GM04503 (cell line): ENCODE data around the gene FGFRL1.
A peak's percentile ranks its signal among the peaks of the same experiment; 100 is the strongest.

ENCODE experiments used
- DNase-seq: peaks from one replicate; pipeline ENCODE4 v3.0.0-alpha.2; 2012; ENCODE audit warnings: low read depth

The FGFRL1 gene, protein sequence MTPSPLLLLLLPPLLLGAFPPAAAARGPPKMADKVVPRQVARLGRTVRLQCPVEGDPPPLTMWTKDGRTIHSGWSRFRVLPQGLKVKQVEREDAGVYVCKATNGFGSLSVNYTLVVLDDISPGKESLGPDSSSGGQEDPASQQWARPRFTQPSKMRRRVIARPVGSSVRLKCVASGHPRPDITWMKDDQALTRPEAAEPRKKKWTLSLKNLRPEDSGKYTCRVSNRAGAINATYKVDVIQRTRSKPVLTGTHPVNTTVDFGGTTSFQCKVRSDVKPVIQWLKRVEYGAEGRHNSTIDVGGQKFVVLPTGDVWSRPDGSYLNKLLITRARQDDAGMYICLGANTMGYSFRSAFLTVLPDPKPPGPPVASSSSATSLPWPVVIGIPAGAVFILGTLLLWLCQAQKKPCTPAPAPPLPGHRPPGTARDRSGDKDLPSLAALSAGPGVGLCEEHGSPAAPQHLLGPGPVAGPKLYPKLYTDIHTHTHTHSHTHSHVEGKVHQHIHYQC

DNA sequence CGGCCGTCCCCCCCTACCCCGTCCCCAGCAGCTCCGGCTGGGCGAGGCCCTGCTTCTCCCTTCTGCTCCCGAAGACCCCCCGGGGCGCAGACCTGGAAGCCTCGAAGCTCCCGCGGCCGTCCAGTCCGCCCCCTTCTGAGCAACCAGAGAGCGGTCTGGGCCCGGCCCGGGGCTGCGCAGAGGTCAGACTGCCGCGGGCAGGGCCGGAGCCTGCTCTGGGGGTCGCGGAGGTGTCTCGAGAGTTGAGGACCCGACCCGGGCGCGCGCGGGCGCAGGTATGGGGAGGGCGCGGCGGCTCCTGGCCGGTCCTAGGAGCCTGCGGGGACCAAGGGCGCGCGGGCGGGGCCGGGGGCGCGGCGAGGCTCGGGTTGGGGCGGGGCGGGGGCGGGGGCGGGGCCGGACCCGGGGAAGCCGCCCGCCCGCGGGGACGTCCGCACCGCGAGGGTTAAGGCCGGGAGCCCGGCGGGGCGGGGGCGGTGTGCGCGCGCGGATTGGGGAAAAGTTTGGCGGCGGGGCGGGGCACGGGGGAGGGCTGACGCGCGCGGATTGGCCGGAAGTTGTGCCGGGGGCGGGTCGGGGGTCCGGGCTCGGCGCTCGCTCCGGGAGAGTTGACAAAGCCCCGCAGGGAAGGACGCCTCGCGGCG lies at the start of gene FGFRL1:
FGFRL1 (plus strand) TSS at position 605 of the 644 bp plus-strand sequence. CDS start 860 bp downstream, outside the sequence.
- DNase-seq = peak; percentile 30

DNA sequence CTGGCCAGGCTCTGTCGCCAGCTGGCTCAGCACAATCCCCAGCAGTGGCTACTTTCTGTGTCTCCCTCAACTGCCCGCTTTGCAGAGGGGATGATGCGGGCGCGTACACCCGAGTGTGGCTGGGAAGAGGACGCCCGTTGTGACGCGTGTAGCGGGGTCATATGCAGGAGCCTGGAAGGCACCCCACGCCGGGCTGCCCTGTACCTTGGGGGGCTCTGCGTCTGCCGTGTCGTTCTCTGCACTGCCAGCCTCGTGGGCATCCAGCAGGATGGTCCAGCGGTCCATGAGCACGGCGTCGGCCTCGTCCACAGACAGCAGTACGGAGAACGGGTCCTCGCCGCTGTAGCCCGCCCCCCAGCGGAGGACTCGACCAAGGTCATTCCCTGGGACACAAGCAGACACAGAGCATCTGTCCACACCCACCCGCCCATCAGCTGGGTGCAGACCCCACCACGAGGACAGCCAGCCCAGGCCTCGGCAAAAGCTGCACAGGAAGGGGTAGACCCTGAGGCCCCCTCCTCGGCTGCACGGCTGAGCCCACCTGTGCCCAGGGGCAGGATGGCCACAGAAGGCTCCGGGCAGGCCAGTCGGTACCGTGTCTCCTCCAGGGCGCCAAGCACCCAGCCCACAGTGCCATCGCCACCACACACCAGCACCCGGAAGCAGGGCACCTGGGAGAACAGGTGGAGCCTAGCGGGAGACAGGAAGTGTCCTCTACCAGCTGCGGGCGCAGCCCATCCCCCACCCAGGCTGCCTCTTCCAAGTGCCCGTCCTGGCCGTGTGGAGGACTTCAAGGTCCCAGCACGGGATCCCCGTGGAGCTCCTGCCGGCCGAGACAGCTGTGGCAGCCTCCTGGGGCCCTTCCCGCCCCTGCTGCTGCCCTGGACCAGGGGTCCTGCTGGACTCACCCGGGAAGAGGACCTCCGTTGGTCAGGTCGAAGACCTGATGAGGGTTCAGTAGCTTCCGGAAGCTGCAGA lies 48.9 kb upstream of the FGFRL1 start:
- DNase-seq = no peak

DNA sequence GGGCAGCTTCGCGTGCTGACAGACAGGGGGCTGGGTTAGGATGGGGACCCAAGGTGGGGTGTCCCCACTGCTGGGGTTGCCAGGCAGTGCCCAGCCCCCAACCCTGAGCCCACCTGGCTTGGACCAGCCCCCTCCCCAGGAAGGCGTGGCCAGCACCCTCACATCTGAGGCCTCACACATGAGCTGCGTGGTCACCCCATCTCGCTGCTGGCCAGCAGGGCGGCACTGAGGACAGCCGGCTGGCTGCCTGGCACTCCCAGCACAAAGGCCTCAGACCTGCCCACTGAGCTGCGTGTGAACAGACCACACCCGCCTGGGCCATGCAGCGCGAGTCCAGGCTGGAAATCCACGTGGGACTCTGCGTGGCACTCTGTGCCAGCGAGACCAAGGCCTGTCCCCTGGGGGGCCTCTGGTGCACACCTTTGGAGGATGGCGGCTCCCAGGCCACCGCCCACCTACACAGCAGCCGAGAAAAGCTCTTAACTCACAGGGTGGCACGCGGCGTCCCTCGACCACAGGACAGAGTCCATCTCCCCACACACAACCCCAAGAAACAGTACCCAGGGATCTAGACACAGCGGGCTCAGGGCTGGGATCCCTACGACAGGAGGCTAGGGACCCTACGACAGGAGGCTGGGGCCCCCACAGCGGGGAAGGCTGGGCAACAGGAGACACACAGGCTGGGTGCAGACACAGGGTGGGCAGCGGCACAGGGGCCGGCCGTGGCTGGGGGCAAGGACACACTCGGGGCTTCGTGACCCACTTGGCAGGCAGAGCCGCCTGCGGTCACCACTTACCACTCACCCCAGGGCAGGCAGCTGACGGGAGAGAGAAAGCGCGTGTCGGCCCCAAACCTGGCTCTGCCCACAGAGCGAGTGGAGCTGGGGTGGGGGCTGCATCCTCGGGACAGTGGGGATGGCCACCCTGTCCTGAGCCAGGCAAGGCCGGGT lies 47.9 kb upstream of the FGFRL1 start:
- DNase-seq = no peak

DNA sequence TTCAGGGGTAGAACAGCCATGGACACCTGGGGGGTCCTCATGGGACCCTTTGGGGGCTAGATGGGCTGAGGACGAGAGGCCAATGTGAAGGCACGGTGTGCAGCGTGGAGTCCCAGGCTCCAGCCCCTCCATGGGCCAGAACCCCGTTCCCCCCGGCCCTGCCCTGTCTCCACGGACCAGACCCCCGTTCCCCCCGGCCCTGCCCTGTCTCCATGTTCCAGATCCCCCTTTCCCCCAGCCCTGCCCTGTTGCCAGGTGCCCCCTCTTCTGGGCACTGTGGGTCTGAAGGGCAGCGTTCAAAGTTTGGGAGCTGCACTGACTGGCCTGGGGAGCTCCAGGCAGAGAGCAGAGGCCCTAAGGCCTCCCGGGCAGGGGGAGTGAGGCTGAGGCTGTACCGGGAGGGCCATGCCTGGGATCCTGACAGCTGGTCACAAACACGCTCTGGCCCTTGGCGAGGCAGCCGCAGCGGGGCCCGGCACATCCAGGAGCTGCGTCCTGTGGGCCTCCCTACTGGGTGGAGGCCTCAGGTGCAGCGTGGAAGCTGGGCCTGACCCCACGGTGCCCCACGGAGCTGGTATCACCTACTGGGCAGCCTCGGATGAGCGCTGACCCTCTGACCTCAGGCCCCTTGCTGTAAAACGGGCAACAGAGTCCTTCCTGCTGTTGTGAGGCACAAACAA lies 46.9 kb upstream of the FGFRL1 start:
- no peak for DNase-seq

DNA sequence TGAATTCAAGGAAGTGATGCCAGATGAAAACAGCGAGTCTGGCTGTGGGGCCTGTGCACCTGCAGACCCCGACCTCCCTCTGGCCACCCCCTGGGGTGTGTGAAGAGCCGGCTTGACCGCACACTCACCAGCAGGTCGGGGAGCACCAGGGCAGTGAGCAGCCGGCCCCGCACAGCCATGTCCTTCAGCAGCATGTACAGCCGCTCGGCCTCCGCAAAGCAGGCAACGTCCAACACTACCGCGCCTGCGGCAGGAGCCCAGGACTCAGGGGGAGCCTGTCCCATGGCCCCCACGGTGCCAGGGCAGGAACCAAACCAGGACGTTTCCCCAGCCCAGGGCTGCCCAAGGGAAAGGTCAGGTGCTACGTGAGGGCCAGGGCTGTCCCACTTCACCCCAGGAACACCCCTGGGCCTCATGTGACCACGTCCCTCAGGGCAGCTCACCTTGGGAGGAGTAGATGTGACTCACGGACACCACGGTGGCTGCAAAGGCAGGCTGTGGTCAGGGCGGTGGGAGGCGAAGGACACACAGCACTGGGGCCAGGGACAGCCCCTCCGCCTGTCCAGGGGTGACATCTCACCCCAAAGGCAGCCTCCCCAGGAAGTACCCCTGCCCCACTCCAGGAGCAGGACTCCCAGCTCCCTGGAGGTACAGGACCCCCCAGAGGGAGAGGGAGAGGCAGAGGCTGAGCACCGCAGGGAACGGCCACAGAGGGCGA lies 46.2 kb upstream of the FGFRL1 start:
- no peak for DNase-seq

DNA sequence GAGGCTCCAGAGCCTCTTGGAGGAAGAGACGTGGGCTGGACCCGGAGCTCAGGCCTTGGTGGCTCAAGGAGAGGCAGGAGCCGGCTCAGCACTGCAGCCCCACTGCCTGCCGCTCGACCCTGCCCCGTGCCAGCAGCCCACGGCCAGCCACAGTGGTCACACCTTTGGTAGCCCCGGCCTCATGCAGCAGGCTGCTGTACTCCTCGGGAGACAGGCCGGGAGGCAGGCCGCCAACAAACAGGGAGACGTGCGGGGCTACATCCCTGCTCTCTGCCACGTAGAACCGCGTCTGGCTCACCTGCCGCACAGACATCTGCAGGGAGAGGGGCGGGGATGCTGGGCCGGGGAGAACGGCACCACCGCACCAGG lies 45.7 kb upstream of the FGFRL1 start:
- no peak for DNase-seq

DNA sequence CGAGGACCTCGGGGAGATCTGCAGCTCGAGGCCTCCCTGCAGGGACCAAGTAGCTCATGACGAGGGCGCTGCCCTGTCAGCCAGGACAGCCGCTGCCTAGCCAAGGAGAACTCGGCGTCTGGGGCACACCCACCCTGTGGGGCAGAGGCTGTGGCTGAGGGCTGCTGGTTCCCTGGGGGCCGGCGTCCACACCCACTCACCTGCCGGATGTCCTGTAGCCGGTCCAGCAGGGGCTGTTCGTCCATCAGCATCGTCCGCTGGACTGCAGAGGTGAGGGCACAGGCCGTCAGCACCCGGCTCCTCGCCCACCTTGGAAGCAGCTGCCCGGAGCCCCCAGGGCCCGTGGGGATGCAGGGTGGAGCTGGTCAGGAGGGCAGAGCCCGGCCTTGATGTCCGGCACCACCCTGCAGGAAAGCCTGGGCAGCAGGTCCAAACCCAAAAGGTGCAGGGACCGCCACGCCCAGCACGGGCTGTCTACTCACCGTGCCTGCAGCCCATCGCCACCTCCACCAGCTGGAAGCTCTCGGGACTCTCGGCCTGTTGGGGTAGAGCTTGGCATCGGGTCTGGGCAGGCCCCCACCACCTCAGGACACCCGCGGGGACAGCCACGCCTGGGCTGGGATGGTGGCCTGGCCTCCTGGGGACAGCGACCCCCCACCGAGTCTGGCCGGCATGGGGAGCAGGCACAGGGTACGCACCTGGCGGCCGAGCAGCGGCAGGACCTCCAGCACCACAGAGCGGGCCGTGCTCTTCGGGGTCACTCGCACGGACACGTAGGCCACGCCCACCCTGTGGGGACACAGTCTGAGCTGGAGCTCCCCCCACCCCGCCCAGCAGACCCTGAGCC lies 44.9 kb upstream of the FGFRL1 start:
- DNase-seq = no peak

DNA sequence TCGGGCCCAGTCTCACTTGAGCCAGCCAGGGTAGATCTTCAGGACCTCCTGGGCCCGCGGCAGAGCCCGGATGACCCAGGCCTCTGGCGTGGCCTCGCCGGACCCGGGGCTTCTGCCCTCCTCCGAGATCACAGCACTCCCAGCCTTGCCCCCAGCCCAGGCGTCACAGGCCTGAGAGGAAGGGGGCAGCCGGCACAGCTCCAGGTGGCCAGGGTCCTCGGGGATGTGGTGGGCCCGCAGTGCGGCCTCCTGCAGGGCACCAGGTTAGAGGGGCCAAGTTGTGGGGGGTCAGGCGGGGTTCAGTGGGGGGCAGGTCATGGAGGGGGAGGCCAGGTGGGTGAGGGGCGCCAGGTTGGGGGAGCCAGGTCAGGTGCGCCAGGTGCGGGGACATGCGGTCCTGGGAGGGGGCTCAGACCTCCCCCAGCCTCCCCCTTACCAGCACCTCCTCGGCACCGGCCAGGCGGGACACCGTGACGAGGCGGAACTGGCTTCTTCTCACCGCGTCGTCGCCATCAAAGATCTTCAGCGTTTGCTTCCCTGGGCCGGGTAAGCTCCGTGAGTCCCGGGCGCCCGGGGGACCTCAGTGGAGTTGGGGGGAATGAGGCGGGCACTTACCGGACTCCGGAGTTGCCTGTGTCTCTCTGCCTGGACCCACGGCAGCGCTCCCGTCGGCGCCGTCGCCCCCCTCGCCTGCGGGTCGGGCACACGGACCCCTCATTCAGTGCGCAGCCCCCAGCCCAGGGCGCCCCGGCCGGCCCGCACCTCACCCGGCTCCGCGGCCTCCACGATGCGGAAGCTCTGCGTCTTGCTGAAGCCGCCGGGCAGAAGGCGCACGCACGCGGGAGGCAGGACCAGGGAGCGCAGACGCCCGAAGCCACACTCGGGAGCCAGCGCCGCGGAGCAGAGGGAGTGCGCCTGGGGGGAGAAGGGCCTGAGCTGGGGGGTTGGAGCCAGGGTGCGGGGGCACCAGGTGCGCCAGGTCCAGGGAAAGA lies 44.0 kb upstream of the FGFRL1 start:
- no peak for DNase-seq

DNA sequence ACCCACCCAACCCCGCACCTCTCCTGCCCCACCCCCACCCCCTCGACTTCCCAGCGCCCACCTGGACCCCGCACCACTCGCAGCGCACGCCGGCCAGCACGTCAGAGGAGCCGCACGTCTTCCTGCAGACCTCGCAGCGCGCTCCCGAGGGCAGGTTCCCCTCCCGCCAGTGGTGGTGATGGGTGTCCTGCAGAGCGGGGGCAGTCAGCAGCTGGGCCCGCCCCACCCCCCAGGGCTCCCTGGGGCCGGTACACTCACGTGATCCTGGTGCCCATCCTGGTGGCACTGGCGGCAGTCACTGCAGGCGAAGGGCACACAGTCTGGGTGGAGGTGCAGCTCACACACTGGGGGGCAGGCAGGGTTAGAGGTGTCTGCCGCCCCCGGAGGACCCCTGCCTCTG lies 43.2 kb upstream of the FGFRL1 start:
- no peak for DNase-seq

DNA sequence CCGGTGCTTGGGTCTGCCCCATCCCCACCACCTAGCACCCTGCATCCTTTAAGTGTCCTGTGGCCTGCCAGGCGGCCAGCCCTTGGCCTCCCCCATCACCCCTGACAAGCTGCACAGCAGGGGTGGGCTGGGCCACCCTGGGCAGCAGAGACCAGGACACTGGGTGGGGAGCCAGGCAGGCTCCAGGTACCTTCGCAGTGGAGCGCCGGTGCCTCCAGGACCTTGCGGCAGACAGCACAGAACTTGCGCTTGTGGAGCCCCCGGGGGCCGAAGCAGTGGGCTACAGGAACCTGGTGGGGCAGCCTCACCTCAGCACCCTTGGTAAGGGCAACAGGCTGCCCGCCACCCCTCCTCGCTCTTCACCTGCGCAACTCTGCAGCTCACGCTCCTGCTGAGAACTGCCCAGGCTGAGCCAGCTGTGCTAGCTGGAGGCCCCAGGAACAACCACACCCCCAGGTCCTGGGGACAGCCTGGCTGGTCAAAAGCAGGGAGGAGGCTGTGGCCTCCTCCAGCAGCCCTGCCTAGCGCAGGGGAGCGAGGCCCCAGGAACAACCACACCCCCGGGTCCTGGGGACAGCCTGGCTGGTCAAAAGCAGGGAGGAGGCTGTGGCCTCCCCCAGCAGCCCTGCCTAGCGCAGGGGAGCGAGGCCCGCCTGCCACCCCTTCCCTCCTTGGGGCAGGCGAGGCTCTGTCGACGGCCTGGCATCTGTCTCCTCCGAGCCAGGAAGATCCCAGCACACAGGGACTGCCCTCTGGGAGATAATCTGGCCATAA lies 42.6 kb upstream of the FGFRL1 start:
- no peak for DNase-seq

DNA sequence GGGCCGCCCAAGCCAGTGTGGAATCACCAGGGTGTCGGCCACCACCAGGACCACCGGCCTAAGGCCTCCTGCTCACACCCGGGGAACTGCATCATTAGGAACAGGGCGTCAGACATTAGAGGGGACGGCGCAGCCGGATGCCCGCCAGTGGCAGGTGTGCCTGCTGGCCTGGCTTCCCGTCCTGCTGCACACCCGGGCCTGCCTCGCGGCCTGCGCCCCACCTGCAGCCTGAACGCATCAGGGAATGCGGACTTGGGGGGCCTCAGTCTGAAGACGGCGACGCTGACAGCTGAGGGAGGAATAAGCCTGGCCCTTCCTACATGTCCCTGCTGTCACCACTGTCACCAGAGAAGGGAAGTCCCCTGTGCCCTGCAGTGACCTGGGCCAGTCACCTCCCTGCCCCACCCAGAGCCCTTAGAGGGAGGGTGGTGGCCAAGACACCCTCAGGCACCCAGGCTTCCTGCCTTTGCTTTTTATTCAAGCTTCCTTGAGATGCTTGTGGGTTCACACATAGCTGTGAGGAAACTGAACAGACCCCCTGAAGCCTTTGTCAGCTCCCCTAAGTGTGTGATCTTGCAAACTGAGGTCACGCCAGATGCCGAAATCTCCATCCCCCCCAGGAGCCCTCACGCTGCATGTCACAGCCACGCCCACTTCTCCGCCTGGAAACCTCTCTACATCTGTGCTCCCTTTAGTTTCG lies 41.2 kb upstream of the FGFRL1 start:
- no peak for DNase-seq

DNA sequence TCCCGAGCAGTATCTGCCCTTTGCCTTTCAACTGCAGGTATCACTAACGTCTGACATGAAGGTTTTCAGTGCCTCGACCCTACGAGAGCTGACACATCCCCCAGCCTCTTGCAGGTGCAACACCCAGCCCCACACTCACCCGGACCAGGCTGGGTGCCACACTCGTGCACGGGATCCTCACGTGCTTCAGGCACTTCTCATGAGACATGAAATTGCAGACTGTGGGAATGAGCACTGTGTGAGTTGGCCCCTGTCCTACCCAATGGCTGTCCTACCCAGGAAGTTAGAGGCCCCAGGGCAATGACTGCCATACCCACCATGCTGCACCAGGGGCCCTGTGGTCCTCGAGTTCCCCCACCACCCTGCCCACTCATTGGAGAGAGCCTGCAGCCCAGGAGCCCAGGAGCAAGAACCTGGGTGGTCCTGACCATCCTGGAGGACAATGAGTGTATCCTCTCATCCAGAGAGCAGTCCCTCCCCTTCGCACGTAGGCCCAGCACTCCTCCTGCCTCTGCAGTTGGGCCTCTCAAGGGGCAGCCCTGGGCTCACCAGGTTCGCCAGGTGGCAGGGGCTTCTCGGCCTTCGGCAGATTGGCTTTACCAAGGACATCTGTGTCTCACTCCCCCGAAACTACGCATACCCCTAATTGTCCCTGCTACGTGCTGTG lies 40.4 kb upstream of the FGFRL1 start:
- no peak for DNase-seq

DNA sequence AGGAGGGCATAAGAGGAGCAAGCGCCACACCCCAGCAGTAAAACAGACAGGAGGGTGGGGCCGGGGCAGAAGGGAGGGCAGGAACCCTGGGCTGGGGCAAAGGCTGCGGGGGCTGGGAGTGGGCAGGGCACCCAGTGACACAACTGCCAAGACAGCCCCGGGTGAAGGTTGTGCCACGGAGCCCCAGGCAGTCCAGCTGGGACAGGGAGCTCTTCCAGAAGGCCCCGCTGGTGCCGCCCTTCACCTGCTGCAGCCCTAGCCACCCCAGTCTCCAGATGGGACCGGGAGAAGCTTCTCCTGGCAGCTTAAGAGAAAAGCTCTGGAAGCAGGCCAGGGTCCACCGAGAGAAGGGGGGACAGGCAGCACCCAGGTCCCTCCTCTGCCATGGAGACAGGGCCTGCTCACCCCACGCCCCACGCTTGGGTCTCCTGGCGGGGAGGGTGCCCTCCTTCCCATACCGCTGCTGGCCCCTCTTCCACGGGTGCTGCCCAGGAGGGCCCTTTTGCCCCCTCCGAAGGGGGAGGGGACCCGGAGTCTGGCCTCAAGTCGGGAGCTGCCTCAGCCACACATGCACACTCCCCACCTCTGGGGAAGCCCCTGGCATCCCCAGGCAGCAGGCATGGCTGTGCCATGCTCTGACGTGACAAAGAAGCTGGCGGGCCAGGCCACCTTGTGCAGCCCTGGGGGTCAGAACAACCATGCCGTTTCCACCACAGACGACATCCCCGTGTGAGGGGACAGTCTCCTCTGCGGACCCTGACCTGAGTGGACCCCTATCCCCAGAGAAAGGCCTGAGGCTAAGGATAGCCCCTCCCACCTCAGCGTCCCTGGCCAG lies 39.5 kb upstream of the FGFRL1 start:
- DNase-seq = no peak

DNA sequence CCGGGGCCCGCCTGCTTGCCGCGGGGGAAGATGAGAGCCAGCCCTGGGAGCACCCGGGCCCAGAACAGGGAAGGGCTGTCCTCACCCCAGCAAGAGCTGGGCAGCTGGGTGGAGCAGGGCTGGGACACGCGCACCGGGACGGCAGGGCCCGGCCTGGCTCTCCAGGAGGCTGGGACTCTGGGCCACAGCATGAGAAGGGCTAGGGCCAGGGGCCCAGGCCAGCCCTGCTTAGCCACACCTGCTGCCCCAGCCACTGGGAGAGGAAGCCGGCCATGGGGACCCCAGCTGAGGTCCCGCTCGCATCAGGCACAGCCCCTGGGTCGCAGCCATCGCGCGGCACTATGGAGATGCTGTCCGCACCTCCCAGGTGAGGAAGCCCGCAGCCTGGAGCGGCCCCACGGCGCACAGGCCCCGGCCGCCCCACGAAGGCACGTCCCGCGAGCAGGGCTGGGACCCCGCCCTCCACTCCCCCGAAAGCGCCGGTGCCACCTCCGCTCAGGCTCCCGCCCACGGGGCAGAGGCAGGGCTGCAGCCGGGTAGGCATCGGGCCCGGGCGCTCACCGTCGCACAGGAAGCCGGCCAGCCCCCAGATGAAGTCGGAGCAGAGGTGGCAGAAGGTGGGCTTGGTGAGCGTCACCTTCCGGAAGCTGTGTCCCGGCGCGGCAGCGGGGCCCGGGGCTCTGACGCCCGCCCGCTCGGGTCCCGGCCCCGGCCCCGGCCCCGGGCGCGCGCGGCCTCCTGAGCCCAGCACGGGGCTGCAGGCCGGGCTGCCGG lies 38.6 kb upstream of the FGFRL1 start:
- DNase-seq = no peak
